Stimulated activated naive B cell treated with anti-CD40 and anti-IgM and Interleukin-4, amounts not matched to agents 10 μg/mL and 1 μg/mL and 100 μg/mL, for 72 hours (primary cell): ENCODE data around the gene CBLB.

ENCODE experiments used
- ATAC-seq, 2 donors: fragments of 150-1000 bp; cut with Tn5 transposase; replicated peaks; 2 replicates each; pipeline ENCODE4 v1.10.0; 2021; ENCODE audit warnings: moderate library complexity in 1 of 2
- DNase-seq: peaks from one replicate; pipeline ENCODE4 v3.0.0; 2021
- H3K27ac Mint-ChIP-seq: one replicate; pipeline ENCODE4 v1.8.0; 2022; ENCODE audit warnings: mild to moderate bottlenecking, mixed read lengths
- H3K27me3 Mint-ChIP-seq, 2 donors: one replicate each; pipeline ENCODE4 v1.8.0; 2022; ENCODE audit warnings: mixed read lengths in 2 of 2
- H3K36me3 Mint-ChIP-seq, 2 donors: one replicate each; pipeline ENCODE4 v1.8.0; 2022; ENCODE audit warnings: mixed read lengths in 2 of 2, mild to moderate bottlenecking in 1 of 2
- H3K4me1 Mint-ChIP-seq, 2 donors: one replicate each; pipeline ENCODE4 v1.8.0; 2022; ENCODE audit warnings: mixed read lengths in 2 of 2, mild to moderate bottlenecking in 1 of 2
- H3K4me3 Mint-ChIP-seq, 2 donors: one replicate each; pipeline ENCODE4 v1.8.0; 2022; ENCODE audit warnings: mild to moderate bottlenecking in 2 of 2, mixed read lengths in 2 of 2, moderate library complexity in 1 of 2
- H3K9me3 Mint-ChIP-seq, 2 donors: one replicate each; pipeline ENCODE4 v1.8.0; 2022; ENCODE audit warnings: mixed read lengths in 2 of 2, mild to moderate bottlenecking in 1 of 2

The CBLB gene

DNA sequence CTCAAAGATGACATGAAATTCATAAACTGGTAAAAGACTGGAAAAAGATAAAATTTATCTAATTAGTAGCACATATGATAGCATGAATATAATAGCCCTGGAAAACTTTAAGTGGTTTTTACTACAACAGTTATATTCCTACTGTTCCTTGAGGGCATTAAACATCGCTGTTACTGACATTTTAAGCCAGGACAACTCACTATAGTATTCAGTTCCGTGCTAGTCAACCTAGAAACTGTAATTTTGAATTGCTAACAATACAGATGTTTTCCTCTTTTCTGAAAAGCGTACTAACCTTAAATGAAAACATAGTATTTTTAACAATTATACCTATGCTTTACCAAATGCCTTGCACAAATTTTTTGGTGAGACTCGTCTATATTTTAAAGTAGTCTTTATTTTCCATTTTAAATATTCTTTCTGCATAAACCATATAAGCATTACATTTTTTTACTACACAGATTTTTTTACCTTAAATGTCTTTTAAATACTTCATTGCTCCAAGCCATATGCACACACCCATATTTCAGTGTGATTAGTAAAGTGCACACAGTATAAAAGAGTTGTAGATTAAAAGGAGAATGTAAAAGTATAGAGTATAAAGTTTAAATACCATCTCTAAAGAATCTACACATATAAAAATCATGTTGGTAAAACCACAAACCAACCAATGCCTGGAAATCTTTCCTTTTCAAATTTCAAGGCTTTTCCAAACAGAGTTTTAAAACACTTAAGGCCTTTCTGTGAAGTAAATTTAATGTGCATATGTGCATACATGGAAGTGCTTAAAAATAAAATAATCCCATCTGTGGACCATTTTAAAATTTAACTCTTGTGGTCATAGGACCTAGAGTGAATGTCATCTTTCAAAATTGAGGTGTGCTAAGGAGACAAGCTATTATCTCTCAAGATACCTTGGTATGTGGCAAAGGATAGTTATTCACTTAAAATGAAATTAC, 20.1 kb upstream of the CBLB start:
- H3K36me3 Mint-ChIP-seq: no peaks in the 10 kb centered on the region
- peaks cover 0 to 6% of the 10 kb centered on the region in 2 donors for H3K27me3 Mint-ChIP-seq
- DNase-seq: no peak
- peaks cover 8 to 13% of the 10 kb centered on the region in 2 donors for H3K4me1 Mint-ChIP-seq
- no peak for ATAC-seq
- H3K9me3 Mint-ChIP-seq: no peaks in the 10 kb centered on the region
- H3K4me3 Mint-ChIP-seq: no peak overlapping the region
- no peak overlapping the region for H3K27ac Mint-ChIP-seq

DNA sequence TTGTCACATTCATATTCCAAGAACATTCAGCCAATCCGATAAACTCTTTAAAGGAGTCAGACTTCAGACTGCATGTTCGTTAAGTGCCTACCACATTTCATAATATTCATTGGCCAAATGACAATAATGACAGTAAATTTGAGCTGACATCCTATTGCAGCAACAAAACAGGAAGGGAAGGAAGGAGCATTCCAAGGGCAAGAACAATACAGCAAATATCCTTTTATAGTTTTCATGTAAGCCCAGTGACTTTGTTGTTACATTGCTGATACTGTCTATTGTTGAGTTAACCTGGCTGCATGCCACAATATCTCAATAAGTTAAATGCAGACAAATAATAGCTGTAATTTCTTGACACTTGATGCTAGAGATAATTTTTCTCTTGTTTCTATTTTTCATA, 16.4 kb upstream of the CBLB start:
- ATAC-seq (no peak), DNase-seq (no peak)
- Mint-ChIP-seq H3K4me3 (no peak overlapping the region), H3K27me3 (peaks cover 0 to 6% of the 10 kb centered on the region in 2 donors), H3K4me1 (peaks cover 7 to 9% of the 10 kb centered on the region in 2 donors), H3K36me3 (peaks cover 0 to under 1% of the 10 kb centered on the region in 2 donors), H3K9me3 (no peaks in the 10 kb centered on the region), H3K27ac (no peak overlapping the region)

DNA sequence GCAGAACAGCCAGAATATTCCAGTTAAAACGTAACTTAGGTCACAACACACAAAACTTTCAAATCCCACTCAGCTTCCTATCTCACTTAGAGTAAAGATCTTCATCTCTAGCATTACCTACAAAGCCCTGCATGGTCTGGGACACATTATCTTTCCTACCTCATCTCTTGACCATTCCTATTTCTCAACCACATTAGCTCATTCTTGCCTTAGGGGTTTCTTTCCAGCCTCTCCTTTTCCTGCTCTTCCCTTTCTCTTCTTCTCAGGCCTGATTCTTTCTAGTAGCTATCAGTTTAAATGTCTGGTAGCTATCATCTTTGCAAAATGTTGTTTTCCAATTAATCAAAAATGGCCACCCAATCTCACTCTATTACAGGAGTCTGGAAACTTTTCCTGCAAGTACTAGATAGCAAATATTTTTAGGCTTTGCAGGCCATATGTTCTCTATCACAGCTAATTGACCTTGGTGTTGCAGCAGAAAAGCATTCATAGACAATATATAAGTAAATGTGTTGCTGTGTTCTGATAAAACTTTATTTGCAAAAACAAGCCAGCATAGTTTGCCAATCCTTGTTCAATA, 15.1 kb upstream of the CBLB start:
- Mint-ChIP-seq H3K27me3 (peaks cover 0 to 6% of the 10 kb centered on the region in 2 donors), H3K4me3 (peak overlapping the region in 1 of 2 donors; percentile 0), H3K9me3 (no peaks in the 10 kb centered on the region), H3K27ac (no peak overlapping the region), H3K4me1 (peaks cover 7 to 9% of the 10 kb centered on the region in 2 donors), H3K36me3 (peaks cover 0 to 2% of the 10 kb centered on the region in 2 donors)
- DNase-seq (no peak), ATAC-seq (no peak)

DNA sequence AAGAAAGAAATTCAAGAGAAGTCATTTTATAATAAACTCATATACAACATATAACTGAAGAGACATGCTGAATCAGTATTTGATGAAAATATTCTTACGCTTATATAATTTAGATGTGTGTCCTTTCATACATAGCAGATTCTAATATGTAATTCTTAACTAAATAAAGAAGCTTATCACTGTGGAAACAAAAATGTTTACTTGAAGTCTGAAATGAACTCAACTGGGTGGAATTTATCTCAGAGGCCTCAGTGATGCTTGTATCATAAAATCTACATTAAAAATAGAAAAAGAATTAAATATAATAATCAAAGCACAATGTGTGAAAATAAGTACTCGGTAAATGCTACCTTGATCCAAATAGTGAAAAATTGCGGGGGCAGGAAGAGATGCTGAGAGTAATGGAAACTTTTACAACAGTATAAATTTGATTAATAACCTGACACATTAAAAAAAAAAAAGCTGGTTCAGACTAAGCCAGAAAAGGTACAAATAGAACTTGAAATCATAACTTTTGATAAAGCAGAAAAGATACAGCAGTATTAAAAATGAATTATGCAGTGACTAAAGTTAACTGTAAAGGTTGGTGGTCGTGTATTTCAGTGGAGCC, 12.0 kb upstream of the CBLB start:
- H3K36me3 Mint-ChIP-seq: peaks cover 0 to 2% of the 10 kb centered on the region in 2 donors
- no peaks in the 10 kb centered on the region for H3K9me3 Mint-ChIP-seq
- no peak for ATAC-seq
- peaks cover 19 to 24% of the 10 kb centered on the region in 2 donors for H3K4me1 Mint-ChIP-seq
- no peak for DNase-seq
- no peak overlapping the region for H3K4me3 Mint-ChIP-seq
- no peak overlapping the region for H3K27ac Mint-ChIP-seq
- no peaks in the 10 kb centered on the region for H3K27me3 Mint-ChIP-seq

DNA sequence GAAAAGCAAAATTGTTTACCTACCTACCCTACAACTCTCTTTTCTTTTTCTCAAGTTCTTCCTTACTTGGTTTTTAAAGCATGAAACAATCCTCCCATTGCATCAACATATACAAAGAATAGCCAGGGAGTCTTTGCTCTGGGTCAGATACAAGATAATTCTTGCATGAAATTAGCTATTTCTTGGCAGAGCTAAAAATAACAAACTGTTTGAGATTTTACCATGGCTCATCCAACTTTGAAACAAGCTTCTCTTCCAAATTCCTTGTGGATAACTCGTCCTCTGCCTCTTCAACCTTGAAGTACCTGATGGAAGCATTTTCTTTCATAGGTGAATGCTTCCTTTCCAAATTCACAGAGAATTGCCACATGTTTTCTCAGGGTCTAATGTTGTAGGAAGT, 9.2 kb upstream of the CBLB start:
- peaks cover 0 to 2% of the 10 kb centered on the region in 2 donors for H3K36me3 Mint-ChIP-seq
- peaks cover 12 to 17% of the 10 kb centered on the region in 2 donors for H3K4me1 Mint-ChIP-seq
- DNase-seq: no peak
- no peak overlapping the region for H3K4me3 Mint-ChIP-seq
- H3K9me3 Mint-ChIP-seq: no peaks in the 10 kb centered on the region
- ATAC-seq: no peak
- no peaks in the 10 kb centered on the region for H3K27me3 Mint-ChIP-seq
- no peak overlapping the region for H3K27ac Mint-ChIP-seq

DNA sequence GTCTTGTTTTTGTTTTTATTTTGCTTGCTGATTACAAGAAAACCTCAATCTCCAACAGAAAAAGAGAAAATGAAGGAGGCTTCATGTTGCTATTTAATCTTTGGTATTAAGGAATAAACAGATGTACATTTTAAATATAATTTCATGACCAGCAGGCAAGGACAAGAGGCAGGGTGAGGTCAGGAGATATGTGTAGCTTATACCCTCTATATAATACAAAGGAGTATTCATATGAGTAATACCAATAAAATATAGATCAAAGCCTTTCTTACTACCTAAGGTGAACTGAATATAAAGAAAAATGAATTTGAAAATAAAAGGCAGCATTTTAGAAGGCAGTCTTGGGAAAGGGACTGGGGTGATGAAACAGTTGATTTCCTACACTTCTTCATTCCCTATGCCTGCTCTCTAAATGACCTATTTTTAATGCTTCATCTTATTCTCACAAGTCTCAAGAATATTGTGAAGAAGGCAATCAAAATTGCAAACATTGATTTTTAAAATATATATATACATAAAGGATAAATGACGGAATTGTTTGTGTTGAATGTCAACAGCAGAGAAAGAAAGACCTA, 8.6 kb upstream of the CBLB start:
- Mint-ChIP-seq H3K9me3 (no peaks in the 10 kb centered on the region), H3K4me3 (peak overlapping the region; percentile 41), H3K27me3 (no peaks in the 10 kb centered on the region), H3K27ac (peak overlapping the region; percentile 43), H3K4me1 (peaks cover 10 to 17% of the 10 kb centered on the region in 2 donors), H3K36me3 (peaks cover 0 to 2% of the 10 kb centered on the region in 2 donors)
- ATAC-seq (peak; percentile 25 to 27), DNase-seq (no peak)

DNA sequence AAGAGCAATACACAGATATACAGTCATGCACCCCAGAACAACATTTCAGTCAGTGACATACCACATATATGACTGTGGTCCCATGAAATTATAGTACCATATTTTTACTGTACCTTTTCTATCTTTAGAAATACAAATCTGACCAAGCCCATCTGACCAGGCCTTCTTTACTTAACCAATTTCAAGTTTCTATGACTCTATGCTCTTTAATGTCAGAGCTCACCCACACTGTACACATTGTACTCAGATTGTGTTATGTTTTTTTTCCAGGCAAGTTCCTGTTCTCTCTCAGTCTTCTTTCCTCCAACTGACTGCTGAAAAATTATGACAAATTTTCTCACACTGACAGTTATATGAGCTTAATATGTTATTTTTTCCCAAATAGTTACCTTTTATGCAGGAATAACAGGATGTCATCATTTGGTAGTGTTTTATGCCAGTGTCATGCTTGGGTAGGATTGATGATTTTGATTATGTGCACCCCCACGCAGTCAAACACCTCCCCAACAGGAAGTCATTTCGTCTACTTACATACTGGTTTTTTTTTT, 8.0 kb upstream of the CBLB start:
- H3K27ac Mint-ChIP-seq: peak overlapping the region; percentile 43
- H3K4me1 Mint-ChIP-seq: peaks cover 10 to 17% of the 10 kb centered on the region in 2 donors
- H3K36me3 Mint-ChIP-seq: peaks cover 0 to 2% of the 10 kb centered on the region in 2 donors
- peak; percentile 94 to 96 for ATAC-seq
- no peaks in the 10 kb centered on the region for H3K9me3 Mint-ChIP-seq
- peak overlapping the region; percentile 41 for H3K4me3 Mint-ChIP-seq
- no peak for DNase-seq
- H3K27me3 Mint-ChIP-seq: no peaks in the 10 kb centered on the region

DNA sequence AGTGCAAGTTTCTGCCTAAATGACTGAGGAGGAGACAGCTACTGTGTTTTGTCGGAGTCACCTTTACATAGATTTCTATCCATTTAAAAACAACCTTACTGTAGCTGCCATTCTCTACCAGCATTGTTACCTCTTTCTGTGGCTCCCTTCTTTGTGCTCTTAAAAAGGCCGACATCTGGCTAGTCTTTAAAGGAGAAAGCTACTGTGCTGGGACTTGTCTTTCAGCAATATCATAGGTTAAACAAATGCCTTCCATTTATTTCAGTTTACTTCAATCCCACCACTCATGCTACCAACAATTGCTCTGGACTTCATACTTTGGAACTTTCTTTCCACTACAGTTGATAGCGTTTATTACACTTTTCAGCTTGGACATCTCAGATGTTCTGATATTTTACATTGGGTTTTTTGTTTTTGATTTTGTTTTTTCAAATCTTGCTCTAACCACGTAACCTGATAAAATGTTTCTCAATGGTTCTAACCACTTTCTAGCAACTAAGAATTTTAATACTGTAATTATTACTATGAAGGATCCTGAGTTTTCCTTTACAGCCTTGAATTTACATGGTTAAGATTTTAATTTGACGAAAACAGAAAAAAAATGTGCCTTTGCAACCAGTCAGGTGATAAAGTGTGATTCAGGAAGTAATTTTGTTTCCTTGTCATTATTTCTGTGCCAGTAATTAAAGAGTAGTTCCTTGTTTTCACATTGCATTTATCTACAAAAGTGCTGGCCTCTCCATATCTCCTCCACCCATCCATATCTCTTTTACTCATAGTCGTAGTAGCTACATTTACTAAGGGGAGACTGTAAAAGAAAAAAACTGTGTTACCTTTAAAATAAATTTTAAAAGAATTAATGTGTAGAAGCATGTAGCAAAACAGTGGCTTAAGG, 1.3 kb upstream of the CBLB start:
- H3K36me3 Mint-ChIP-seq: no peaks in the 10 kb centered on the region
- H3K27me3 Mint-ChIP-seq: no peaks in the 10 kb centered on the region
- no peak for ATAC-seq
- H3K4me3 Mint-ChIP-seq: peak overlapping the region; percentile 52 to 96
- H3K27ac Mint-ChIP-seq: peak overlapping the region; percentile 5
- no peak for DNase-seq
- H3K4me1 Mint-ChIP-seq: peaks cover 19 to 29% of the 10 kb centered on the region in 2 donors
- H3K9me3 Mint-ChIP-seq: no peaks in the 10 kb centered on the region

DNA sequence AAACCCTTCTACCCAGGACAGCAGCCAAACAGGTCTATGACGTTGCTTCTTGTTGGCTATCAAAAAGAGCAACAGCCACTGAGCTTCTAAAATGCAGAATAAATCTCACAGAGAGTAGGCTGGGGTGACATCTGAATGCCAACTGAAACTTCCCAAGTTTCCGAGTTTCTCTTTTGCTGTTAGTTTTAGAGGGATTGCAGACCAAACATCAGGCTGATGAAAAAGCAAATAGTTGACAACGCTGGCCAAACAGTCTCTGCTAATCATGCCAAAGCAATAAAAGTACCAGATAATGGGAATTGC, 670 bp upstream of the CBLB start:
- Mint-ChIP-seq H3K9me3 (no peaks in the 10 kb centered on the region), H3K36me3 (peaks cover 0 to 2% of the 10 kb centered on the region in 2 donors), H3K27me3 (no peaks in the 10 kb centered on the region), H3K27ac (peak overlapping the region; percentile 98), H3K4me1 (peaks cover 21 to 32% of the 10 kb centered on the region in 2 donors), H3K4me3 (peak overlapping the region; percentile 96 to 97)
- no peak for ATAC-seq
- DNase-seq: no peak

DNA sequence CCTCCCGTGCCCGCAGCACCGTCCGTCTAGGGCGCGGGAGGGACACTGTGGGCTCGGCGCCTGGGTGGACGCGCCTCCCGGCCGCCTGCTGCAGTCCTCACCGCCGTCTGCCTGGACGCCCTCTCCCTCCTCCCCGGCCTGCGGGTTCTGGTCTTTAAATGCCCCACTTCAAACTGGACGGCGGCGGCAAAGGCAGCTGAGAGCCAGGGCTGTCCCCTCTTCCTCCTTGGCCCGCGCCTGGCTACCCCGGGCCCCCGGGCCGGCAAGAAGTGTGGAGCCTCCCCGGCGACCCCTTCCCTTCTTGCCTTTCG, 426 bp downstream of the CBLB start:
- H3K9me3 Mint-ChIP-seq: no peaks in the 10 kb centered on the region
- H3K4me1 Mint-ChIP-seq: peaks cover 25 to 40% of the 10 kb centered on the region in 2 donors
- ATAC-seq (peak; percentile 20 to 21), DNase-seq (no peak)
- H3K36me3 Mint-ChIP-seq: peaks cover 3% of the 10 kb centered on the region in 2 donors
- H3K27ac Mint-ChIP-seq: peak overlapping the region; percentile 98
- H3K27me3 Mint-ChIP-seq: no peaks in the 10 kb centered on the region
- peak overlapping the region; percentile 96 to 97 for H3K4me3 Mint-ChIP-seq

DNA sequence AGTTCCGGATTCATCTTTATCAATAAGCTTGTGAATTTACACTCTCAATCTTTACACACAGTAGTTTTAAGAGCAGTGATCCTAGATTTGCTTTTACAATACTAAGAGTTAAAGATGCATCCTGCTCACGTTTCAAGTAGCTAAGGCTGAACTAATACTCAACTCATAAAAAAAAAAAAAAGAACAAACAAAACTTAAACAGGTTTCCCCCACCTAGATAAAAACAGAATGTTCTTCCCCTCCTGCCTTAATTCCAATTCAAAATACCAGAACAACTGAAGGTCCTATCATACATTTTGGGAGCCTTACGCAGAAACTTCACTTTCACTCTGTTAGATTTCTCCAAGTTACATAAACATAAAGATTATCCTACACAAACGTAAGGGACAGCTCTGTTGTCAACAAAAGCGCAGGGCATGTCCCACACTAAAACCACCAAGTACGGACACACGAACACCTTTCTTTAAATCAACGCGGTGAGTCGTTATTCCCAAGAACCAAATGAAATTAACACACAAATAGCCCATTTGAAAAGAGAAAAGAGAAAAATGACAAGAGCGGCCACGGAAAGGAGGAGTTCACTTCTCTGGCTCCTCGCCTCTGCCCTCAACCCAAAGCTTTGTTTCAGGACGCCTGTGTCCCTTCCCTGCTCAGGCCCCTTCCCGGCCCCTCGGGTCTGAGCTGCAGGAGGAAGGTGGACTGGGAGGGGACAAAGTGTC, 941 bp downstream of the CBLB start:
- H3K36me3 Mint-ChIP-seq: peaks cover 3% of the 10 kb centered on the region in 2 donors
- H3K4me3 Mint-ChIP-seq: peak overlapping the region; percentile 96 to 97
- peaks cover 25 to 40% of the 10 kb centered on the region in 2 donors for H3K4me1 Mint-ChIP-seq
- H3K9me3 Mint-ChIP-seq: no peaks in the 10 kb centered on the region
- H3K27ac Mint-ChIP-seq: peak overlapping the region; percentile 98
- no peaks in the 10 kb centered on the region for H3K27me3 Mint-ChIP-seq
- ATAC-seq: no peak
- no peak for DNase-seq

DNA sequence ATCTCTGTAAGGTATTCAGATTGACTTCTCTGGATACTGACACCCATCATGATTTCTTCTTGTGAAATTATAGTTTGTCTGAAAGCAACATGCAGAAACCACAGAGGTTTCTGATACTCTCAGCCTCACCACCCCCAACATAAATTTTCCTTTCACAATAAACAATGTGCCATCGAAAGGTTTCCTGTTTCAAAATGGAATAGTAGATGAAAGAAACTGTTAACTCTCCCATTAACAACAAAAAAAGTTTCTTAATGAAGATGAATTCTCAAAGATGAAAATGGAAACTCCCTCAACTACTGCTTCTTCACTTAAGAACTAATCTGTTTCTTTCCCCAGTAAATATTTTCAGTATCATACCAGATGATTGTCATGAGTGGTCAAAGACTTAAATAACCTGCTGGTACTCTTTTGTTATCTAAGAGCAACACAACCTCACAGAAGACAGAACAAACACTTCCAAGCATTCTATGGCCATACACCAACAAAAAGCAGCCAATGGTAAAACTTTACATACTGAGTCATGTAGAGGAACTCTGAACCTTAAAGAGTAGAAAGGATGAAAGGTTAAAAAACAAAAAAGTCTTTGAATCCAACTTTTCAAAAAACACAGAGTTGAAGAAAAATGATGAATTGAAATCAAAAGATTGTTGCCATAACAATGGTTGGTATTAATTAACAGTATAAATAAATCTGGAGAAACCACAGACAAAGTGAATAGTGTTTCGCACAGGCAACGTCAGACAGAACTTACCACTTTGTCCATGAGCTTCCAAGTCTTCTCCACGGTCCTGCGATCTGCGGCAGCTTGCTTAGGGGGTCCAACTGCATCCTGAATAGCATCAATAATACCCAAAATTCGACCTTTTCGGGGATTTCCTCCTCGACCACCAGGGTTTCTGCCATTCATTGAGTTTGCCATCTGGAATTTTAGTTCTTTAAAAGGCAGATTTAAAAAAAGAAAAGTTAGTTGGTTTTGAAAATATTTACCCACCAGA, 1.9 kb downstream of the CBLB start:
- Mint-ChIP-seq H3K4me1 (peaks cover 25 to 40% of the 10 kb centered on the region in 2 donors), H3K27me3 (no peaks in the 10 kb centered on the region), H3K27ac (peak overlapping the region; percentile 98), H3K9me3 (no peaks in the 10 kb centered on the region), H3K36me3 (peaks cover 3% of the 10 kb centered on the region in 2 donors), H3K4me3 (peak overlapping the region; percentile 96 to 97)
- ATAC-seq (peak in 1 of 2 donors; percentile 11), DNase-seq (no peak)
